ENCODE results near the gene MPP3.

Gene MPP3

DNA sequence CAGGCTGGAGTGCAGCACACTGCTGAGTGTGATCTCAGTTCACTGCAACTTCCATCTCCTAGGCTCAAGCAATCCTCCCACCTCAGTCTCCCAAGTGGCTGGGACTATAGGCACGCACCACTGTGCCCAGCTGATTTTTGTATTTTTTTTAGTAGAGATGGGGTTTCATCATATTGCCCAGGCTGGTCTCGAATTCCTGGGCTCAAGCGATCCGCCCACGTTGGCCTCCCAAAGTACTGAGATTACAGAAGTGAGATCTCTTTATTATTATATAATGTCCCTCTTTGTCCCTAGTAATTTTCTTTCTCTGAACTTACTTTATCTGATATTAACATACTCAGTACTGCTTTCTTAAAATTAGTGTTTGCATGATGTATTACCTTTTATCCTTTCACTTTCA lies 44.4 kb downstream of the MPP3 start:
- no peak for DNase-seq
- intact Hi-C loops (cut with DNase I): no loop called here

DNA sequence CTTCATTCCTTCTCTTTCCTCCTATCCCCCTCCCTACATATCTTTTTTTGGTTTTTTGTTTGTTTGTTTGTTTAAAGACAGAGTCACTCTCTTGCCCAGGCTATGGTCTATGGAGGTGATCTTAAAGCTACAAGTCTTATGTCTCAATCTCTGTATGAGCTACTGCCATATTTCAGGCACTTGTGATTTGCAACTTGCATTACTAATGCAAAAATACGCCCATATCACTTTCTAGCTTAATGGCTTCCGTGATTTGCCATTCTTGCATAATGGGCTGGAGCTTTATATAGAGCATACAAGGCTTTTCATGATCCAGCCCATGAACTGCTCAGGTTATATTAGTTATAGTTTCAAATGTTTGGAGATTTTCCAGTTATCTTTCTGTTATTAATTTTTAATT lies 45.2 kb downstream of the MPP3 start:
- intact Hi-C loops (cut with DNase I): no loop called here
- DNase-seq: no peak

DNA sequence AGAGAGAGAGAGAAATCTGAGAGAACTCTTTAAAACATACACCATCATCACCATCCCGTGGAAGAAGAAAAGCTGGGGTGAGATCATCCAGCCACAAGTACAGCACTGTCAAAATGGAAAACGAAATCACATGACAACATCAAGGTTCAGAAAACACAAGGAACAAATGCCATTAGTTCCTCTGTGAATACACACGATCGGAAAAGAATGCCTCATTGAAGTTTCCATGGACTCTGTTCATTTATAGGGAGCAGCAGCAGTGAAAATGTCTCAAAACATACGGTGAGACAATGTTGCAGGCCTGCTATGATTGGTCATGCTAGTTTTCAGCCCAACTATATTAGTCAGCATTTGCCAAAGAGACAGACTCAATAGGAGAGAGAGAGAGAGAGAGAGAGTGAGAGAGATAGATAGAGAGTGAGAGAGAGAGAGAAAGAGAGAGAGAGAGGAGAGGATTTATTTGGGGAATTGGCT lies 48.3 kb downstream of the MPP3 start:
- DNase-seq: peak in 2 of 42 donors; percentile 63 to 66
- intact Hi-C loops (cut with DNase I): no loop called here

DNA sequence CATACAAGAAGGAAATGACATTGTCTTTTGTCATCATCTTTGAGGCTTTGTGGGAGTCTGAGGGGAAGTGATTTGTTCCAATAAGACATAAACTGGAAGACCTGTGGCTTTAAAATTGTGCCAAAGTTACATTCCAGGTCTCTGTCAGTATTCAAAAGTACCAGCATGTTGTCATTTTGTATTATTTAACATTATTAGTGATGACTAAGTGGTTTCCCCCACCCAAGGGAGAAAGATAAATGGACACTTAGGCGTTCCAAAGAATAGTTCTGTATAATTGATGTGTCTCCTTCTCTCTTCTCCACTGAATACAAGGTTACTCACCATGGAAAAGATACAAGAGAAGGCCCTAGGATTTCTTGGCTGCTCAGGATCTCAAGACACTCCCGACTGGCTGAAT lies 48.9 kb downstream of the MPP3 start:
- no peak for DNase-seq
- intact Hi-C loops (cut with DNase I): no loop called here

DNA sequence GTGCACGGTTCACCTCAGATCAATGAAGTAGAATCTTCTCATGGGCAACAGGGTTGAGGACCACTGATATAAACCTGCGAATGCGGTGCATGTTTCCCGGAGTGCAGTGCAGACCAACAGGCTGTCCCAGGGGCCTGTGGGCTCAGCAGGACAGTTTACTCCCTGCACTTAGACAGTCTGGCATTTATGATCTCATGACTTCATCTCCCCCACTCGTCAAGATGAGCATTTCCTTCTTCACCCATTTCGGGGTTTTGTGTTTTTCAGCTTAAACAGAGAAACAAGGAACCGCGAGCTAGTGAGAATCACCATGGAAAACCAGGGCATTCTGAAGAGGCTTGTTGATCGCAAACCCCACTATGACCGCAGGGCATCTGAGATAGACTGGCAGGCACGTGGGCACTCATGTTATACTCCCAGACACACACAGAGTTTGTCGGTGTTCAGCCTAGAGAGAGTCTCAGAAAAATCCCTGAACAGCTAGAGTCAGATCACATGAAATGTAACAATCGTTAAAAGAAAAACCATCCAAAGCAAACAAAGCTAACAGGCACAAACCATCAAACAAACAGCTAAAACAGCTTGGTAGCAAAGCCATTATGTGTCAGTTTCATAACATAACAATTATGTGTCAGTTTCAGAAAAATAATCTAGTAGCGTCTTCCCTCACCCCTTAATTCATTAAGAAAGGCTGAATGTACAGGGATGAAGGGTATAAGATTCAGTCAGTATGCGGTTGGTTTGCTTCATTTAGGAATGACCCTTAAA lies 49.8 kb downstream of the MPP3 start:
- intact Hi-C loops (cut with DNase I): no loop called here
- DNase-seq: peak in 1 of 42 donors; percentile 36

DNA sequence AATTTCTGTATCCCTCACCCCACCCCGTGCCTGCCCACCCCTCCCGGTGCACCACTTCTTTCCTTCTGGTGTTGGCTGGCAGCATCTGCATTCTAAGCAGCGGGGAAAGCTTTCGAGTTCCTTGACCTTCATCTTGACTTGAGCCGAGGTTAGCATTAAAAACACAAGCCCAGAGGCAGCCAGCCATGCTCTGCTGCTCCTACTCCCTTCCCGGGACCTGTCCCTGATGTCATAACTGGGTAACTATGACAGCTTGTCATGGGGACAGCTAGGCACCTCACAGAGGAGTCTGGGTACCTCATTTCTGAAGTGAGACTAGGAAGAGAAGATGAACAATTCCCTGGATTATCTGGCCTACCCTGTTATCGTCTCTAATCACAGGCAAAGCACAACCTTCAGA lies 52.8 kb downstream of the MPP3 start, which contains the start of gene CFAP97D1:
TSS of gene CFAP97D1 (plus strand) at position 301 of the 400 bp plus-strand sequence. CDS start at position 329, 28 bp downstream.
- intact Hi-C loops (cut with DNase I): no loop called here
- DNase-seq: peak in 2 of 42 donors; percentile 28 to 41

DNA sequence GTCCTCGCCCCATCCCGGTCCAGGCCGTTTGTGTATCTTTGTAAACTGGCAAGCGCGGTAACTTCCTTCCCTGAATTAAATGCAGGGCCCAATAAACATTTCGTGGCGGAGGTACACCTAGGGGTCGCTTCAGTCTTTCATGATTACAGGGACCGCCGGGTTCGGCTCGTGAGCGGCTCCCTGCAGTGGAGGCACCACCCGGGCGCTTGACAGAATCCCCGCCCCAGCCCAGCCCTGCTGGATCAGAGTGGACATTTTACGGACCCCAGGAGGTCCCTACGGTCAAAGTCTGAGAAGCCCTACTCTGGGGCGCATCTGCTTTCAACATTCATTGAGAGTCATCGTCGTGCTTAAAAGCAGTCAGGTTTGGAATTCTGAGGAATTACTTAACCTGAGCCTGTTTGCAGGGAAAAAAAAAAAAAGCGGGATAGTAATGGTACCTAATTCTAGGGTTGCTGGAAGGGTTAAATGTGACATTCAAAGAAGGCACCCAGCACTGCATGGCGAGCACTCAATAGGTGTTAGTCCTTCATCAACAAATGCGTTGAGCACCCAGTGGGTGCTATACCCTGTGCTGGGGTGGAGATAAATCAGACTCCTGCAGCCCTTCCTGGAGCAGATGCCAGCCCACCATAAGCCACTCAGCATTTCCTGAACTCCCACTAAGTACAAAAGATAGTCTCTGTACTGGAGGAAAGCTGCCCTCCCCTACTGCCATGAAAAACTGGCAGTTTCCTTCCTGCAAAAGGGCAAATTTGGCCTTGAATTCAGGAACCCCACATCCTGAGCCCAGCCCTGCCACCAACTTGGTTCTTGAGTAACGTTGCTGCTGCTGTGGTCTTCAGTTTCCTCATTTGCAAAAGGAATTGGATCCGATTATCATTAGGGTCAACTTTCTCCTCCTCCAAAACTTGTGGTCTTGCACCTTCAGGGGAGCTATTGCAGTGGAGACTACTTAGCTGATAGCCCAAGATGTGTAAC lies 53.5 kb downstream of the MPP3 start:
- DNase-seq: peak in 9 of 42 donors; percentile 22 to 56 (median 41)
- intact Hi-C loops (cut with DNase I): no loop called here

DNA sequence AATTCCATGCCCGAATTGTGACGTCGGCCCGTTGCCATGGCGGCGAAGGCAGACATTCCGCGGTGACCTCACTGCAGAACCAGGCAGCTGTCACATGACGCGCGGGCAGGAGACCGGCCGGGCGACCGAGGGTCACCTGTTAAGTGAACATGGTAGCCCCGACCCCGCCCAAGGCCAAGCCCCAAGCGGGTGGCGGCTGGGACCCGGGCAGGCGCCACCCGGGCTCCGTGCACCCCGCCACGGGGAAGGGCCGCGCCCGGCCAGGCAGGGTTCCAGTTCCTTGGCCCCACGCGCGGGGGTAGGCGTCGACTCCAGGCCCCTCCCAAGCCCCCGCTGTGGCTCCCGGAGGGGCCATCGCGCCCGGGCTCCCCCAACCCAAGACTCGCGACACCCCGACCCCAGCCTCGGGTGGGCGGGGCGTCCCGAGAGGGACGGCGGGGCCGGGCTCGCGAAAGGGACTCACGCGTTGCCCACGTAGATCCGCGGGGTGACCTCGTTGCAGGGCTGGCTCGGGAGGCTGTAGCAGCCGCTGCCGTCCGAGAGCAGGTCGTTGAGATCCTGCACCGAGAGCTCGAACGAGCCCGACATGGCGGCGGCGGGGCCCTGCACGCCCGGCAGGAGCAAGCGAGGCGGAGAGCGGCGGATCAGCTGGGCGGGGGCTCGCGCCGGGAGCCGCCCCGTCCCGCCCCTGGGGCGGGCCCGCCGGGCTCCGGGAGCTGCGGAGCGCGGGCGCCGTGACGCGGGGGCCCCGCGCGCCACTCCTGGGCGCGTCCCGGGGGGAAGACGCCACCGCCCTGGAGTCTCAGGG lies 54.4 kb downstream of the MPP3 start, which contains the start of gene DUSP3:
TSS of gene DUSP3 (minus strand) at position 641 of the 808 bp plus-strand sequence. CDS start at position 588, 53 bp downstream.
- peak; percentile 86 to 96 (median 92) for DNase-seq
- intact Hi-C loops (cut with DNase I): no loop called here

DNA sequence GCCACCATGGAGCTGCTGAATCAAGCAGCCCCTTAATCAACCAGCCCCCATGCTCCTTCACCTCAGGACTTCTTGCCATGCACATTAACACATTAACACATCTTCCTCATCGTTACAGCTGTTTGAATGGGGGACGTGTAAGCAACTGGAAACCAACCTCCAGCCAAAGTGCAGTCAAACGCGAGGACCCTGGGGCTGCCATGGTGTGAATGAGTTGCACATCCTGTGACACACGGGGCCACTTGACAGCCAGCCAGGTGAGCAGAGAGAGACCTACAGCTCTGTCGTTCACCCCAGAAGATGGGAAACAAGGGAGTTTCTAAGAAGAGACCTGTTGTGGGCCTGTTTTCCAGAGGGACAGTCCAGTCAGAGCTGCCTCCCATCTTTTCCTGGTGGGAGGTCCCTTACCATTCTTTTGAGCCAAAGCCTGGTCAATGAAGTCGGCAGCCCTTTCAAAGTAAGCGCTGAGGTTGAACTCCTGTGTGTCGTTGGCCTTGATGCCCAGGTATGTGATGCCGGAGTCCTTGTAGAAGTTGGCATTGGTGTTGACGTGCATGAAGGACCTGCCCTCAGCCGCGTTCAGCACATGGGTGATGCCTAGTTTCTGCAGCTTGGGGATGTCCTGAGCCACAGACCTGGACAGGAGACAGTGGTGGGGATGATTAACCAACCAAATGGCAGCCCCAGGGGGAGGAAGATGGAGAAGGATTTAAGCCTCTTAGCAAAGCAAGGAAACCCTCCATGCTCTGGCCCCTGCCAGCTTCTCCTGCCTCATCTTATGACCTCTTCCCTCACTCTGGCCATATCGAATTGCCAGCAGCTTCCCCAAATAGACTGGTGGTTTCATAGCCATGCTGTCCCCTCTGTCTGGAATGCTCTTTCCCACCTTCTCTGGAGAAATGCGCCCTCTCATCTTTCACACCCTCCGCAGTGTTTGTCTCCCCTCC lies 58.4 kb downstream of the MPP3 start:
- DNase-seq: peak in 2 of 42 donors; percentile 0 to 33
- intact Hi-C loops (cut with DNase I): no loop called here

DNA sequence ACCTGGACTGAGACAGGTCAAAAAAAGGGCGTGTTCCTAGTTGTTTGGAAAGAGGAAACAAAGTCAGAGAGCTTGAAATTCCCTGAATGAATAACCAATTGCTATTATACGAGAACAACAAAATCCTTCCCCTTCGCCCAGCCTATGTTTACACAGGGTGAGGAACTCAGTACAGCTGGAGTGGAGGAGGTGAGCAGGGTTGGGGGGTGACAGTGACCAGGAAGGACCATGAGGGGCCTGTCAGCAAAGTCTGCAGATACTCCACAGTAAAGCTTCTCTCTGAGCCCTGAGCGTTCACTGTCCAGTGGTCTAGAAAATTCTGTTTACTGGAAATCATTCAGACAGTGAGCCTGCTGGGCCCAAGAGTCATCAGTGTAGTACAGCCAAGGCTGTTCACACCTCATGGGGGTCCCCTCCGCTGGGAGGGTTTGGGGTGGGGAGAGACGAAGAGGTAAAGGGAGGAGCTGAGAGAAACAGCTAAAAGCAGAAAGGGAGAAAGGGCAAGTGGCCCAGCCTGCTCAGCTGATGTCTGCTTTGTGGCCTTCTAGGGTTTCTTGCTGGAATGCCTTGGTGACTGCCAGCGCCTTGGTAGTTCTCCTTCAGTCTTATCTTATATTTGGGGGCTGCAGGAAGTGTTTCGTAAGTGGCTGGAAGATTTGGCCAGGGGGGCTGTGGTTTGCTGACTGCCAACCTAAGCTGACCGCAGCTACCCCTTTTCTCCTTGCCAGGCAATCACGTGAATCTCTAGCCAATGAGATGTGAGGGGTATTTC lies 59.9 kb downstream of the MPP3 start:
- intact Hi-C loops (cut with DNase I): no loop called here
- DNase-seq: peak in 16 of 42 donors; percentile 3 to 55 (median 36)

DNA sequence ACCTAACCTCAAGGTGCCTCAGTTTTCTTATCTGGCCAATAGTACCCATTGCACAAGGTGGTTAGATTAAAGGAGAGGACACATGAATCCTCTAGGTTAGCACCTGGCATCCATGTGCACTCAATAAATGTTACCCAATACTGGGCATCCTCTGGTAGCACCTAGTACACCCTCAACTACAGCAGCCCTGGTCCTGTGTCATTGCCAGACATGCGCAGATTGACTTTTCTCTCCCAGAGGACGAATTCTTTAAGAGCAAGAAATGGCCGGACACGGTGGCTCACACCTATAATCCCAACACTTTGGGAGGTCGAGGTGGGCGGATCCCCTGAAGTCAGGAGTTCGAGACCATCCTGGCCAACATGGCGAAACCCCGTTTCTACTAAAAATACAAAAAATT lies 61.5 kb downstream of the MPP3 start:
- DNase-seq: peak in 2 of 42 donors; percentile 22 to 26
- intact Hi-C loops (cut with DNase I): no loop called here

DNA sequence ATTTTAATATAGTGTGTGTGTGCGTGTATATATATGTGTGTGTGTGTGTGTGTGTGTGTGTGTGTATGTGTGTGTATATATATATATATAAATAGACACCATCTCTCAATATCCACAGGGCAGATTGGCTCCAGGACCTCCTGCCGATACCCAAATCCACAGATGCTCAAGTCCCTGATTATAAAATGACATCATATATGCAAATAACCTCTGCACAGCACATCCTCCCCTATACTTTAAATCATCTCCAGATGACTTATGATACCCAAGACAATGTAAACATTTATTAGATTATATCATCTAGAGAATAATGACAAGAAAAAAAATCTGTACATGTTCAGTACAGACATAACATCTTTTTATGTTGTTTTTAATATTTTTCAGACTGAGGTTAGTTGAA lies 62.0 kb downstream of the MPP3 start:
- intact Hi-C loops (cut with DNase I): no loop called here
- DNase-seq: no peak

DNA sequence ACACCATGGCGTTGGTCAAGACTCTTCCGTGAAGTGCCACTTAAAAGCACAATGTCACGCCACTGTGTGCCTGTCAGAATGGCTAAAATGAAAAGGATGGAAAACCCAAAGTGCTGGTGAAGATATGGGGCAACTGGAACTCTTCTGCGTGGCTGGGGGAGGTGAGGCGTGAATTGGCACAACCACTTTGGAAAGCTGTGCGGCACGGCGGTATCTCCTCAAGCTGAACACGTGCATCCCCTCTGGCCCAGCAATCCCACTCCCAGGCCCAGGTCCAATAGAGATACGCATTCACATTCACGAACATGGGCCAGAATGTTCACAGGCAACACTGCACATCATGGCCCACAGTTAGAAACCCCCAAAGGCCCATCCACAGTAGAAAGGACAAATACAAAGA lies 63.1 kb downstream of the MPP3 start:
- DNase-seq: no peak
- intact Hi-C loops (cut with DNase I): no loop called here

DNA sequence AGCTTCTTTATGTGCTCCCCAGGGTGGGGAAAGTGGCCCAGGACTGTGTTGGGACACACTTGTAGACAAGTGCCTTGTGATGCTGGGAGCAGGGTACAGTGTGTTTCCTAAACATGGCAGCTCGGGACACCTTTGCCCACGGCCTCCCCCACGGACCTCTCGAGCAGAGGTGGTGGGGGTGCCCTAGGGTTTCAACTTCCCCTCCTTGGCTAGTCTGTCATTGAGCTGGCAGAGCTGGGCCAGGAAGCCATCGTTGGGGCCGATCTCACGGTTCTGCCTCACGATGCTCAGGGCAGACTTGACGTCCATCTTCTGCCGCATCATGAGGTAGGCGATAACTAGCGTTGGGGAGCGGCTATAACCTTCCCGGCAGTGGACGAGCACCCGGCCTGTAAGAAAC lies 63.5 kb downstream of the MPP3 start:
- no peak for DNase-seq
- intact Hi-C loops (cut with DNase I): no loop called here

DNA sequence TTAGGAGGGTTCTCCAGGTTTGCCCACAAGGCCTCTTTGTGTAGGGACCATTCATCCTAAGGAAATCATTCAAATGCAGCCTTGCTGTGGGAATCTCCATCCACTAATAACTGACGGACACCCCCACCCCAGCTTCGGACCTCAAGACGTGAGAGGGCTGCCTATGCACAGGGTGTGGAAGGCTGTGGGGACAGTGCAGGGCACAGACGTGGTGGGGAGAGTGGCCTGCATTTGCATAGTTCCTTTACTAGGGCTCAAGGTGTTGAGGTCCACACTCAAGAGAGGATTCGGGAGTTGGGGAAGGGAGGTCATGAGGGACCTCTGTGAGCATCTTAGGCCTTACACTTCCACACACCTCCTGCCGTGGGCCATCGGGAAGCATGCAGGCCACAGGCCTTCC lies 64.0 kb downstream of the MPP3 start:
- intact Hi-C loops (cut with DNase I): no loop called here
- DNase-seq: peak in 1 of 42 donors; percentile 21

DNA sequence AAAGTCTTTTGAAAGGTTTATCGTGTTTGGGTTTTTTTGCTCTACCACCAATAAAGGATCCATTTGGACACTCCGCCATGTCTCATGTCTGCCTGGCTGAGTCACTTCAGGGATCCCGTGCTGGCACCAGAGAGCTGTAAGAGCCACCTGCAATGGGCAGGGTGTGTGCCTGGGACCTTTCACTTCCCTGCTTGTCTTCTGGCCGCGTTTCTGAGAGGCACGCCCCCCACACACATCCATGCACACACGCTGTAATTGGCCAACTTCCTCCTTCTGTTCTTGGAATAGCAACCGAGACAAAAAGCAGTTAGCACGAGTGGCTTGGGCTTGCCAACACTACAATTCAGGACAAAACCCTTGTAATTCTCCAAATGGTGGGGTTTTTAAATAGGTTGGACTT lies 64.6 kb downstream of the MPP3 start:
- DNase-seq: peak in 26 of 42 donors; percentile 22 to 62 (median 42)
- intact Hi-C loops (cut with DNase I): no loop called here

DNA sequence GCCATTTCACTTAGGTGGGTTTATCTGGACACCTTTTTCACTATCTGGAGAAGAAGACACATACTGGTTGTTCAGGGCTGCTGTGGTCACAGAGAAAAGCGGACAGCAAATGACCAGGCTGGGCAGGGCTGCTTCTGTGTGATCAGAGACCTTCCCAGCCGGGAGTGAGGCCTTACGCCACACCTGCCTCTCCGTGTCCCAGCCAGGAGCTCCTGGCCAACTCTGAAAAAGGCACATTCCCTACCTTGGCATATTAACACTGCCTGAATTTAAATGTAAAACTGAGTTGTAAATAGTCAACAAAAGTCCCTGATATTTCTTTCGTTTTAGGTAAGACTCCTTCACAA lies 65.3 kb downstream of the MPP3 start:
- intact Hi-C loops (cut with DNase I): no loop called here
- DNase-seq: peak in 1 of 42 donors; percentile 27
